GM18858 (cell line): ENCODE measurements around the gene SLC35B4.

Experiments
- ATAC-seq: cut with Tn5 transposase; IDR thresholded peaks from one replicate; pipeline ENCODE4 v1.9.1; 2021; ENCODE audit not compliant: unreplicated experiment

Gene SLC35B4

DNA sequence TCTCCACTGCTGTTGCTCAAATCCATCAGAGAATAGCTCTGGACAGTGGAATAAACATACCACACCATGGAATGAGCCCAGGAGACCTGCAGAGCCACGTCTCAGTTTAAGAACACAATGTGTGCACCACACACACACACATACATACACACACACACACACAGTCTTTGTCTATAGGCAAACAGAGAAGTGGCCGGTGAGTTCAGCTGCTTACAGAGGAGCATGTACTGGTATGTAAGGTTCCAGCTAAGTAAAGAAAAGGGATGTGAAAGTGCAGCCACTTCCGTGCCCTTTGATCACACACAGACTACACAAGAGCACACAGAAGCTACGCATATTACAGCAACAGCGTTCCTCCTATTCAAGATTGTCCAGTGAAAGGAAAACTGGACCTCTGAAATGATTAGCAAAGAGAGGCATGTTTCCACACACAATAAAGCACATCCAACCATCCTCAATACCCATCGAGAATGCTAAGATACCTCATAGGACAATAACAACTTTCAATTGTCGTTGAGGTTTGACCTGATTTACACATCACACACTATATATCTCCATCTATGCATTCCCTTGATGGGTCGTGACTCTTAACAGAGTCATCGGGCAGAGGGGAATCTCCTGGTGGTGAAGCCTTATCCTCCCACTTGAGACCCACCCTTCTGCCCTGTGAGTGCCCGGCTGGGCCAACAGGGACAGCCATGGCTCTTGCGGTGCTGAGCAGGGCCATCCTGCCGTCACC, 23.6 kb downstream of the SLC35B4 start:
- peak; percentile 100 for ATAC-seq

DNA sequence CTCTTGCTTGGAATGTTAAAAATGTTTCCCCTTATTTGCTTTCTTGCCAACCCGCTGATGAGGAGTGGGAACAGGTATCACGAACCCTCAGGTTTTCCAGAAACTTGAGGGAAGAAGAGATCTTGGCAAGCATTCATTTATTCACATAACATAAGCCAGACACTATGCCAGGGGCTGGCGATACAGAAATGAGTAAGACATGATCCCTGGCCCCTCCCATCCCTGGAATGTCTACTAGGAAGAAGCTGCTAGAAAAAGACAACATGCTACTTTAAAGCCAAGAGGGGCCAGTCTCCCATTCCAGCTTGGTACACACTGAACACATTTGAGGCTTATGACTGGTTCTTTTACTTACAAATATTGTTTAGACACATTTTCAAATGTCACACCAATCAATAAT, 26.4 kb downstream of the SLC35B4 start:
- no peak for ATAC-seq

DNA sequence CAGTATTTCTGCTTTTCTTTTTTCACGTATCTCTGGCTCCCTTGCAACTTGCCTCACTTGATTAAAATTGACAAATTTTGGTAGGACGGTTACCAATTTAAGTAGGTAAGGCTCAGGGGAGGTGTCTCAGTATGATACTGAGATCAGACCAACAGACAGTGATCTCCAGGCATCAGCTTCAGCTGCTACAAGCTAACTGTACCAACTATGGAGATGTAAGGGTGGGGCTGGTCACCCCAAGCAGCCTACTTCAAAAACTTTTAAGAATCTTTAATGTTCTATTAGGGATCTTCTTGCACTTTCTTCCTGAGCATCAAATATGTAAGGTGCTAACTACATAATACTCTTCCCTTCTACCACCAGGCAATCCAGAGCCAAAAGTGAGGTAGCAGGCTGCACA, 26.9 kb downstream of the SLC35B4 start:
- no peak for ATAC-seq

DNA sequence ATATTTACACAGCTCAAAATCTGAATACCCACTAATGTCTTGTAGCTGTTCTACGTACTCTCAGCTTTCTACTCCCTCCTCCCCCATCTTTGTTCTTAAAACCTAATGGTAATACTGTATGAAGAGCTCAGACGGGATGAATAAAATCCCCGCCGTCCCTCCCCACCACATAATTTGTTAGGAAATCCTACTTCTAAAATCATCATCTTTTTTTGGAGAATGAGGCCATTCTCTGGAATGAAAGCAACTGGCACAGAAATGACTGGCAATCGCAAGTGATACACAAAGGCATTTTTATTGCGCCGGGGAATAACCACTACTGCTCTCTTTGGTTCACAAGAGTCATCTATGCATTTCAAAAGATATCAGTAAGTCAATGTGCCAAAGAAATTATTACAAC, 27.3 kb downstream of the SLC35B4 start:
- no peak for ATAC-seq

DNA sequence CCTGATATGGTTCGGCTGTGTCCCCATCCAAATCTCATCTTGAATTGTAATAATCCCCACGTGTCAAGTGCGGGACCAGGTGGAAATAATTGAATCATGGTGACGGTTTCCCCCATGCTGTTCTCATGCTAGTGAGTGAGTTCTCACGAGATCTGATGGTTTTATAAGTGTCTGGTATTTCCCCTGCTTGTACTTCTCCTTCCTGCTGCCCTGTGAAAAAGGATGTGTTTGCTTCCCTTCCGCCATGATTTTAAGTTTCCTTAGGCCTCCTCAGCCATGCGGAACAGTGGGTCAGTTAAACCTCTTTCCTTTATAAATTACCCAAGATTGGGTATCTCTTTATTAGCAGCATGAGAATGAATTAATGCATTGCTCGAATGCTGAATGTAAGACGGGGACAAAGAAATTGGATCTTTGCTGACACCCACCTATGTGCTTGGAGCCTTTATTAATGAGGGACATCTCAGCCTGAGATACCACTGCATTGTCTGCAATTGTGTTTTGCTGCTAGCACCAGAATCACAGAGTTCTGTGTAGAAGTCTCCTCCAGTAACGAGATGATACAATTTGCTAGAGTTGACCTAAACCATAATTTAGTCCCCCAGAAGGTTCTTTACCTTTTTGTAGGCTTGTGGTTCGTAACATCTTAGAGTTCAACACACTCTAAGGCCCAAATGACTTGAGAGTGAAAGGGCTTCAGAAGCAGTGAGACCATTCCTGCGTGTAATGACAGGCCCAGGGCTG, 28.6 kb downstream of the SLC35B4 start:
- no peak for ATAC-seq

DNA sequence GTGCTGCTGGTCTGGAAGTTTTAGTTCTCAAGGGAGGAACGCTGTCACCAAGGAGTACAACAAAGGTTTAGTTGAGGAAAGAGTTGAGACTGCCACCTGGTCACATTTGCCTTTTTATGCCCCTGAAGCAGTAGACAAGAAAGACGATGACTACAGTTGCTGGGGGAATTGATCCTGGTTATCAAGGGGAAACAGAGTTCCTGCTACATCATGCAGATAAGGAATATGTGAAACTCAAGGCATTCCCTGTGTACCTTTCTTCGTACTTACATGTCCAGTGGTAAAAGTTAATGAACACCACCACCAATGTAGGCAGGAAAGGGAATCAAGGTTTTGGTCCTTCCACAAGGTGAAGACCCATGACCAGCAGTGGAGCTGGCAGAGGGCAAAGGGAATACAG, 31.8 kb downstream of the SLC35B4 start:
- no peak for ATAC-seq

DNA sequence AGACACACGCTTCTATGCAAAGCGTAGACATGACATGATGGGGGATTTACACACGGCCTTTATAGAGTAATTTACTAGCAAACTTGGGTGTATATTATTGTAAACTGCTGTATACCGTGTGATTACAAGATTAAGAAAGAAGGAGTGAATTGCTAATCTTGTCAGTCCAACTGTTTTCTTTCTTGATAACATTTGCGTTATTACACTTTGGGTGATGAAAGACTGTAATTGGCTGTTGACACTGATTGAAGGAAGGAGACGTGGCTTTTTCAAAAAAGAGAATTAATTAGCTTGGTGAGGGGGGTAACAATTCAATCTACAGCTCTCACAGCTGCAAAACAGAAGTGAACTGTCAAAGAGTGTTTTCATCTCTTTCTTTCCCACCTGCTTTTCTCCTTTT, 32.7 kb downstream of the SLC35B4 start:
- no peak for ATAC-seq

DNA sequence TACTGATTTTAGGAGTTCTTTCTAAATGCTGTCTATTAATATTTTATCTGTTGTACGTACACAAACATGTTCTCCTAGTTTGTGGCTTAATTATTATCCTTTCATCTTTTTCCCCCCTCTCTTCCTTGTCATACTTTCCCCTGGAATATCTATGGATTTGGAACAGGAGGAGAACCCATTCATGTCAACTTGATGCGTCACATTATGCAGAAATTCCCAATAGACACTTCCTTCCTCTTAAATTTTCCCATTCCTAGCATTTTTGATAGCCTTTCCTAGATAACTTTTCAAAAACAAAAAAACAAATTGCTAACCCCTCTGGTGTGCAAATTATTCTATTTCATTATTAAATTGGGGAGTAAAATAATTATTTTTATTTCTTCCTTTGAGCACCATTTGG, 36.2 kb downstream of the SLC35B4 start:
- no peak for ATAC-seq

DNA sequence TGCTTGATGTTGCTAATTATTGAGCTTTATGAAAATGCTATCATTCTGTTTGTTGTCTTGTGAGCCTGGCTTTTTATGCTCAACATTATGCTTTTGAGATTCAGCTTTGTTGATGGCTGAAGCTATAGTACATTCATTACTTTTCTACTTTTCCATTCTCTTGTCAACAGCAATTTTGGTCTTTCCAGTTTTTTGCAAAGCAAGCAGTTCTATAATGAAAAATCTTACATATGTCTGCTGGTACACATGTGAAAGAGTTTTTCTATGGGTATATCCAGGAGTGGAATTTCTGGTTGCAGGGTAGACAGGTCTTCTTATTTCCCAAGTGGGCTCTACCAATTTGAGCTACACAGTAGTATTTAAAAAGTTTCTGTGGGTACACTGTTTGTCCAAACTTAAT, 36.8 kb downstream of the SLC35B4 start:
- no peak for ATAC-seq

DNA sequence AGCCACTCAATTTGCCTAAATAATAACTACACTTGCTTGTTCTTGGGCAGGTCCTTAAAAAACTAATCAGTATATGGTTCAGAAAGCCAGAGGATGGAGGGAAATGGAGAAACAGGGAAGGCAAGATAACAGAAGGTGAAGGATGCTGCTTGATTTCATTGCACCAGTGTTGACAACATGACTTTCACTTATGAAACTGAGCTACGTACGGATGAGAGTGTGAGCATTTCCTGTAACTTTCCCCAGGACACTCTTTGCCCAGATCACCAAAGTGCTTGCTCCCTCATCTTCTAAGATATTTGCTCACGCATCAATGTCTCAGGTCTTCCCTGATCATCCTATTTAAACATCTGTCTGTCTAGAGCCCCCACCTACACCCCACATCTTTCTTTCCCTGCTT, 37.4 kb downstream of the SLC35B4 start:
- no peak for ATAC-seq

DNA sequence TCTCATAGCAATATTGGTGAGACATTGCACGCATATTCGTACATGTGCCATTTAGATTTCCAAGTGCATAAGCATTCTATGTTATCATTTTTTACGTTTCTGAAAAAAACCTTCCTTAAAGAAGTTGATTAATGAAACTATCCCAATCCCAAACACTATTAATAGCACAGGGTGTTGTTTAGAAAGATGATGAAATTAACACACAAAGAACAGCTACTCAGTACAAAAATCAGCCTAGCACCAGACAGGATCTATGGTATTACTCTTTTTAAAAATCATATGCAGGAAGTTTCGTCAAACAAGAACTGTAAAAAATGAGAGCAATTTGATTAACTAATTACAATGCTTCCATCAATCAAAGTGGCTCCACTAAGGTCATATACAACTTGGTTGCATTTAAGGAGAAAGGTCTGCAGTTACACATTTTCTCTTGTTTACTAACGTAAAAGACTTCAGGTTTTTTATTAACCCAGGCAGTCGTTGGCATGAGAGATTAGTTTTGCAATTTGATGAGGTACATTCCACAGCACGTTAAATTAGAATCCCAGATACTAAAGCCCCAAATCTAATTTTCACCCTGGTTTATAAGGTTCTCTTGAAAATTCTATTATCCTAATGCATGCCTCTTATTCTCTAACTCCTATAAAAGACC, 38.1 kb downstream of the SLC35B4 start:
- no peak for ATAC-seq

DNA sequence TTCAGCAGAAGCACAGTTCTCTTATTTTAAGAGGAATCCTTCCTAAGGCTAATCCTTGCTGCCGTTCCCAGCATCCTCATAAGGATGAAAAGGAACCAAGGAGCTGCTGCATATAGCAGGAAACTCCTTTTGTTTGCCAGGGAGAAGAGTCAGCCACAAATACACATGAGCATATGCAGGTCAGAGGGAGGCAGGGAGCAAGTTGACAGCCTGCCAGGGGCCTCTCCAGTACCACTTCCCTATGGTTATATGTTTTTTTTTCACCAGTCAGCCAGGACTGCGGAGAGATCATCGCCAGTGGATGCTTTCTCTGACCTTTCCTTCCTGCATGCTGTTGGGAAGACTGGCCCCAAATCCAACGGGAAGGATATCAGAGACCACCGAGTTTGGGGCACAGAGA, 39.8 kb downstream of the SLC35B4 start:
- no peak for ATAC-seq

DNA sequence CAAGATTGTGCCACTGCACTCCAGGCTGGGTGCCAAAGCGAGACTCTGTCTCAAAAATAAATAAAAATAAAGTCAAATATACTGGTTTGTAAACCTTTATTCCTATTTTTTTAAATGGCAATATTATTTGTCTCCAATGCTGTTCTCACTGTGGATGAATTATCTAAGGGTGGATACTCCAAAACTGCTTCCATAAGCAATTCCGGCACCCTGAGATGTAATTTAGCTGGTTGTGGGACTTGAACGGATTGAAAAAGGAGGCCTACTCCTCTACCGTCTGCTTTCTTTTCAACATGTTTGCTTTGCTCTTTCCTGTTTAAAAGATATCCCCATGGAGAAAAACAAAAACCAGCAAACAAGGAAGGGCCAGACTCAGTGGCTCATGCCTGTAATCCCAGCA, 54.4 kb downstream of the SLC35B4 start:
- ATAC-seq = no peak

DNA sequence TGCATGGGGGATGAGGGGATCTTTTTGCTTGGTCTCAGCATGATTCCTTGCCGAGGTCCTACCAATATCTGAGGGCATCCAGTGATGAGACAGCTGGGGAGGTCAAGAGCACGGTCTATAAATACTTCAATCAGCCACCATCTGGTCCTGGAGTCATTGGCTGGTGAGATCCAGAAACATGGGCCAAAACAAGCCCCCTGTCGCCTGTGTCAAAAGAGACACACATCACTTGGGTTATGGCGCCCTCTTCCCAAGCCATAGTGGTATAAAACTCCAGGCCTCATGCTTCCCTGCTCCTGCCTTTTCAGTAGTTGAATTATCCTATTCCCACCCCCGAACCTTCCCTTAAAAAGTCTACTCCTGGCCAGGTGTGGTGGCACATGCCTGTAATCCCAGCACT, 60.9 kb downstream of the SLC35B4 start:
- ATAC-seq = no peak

DNA sequence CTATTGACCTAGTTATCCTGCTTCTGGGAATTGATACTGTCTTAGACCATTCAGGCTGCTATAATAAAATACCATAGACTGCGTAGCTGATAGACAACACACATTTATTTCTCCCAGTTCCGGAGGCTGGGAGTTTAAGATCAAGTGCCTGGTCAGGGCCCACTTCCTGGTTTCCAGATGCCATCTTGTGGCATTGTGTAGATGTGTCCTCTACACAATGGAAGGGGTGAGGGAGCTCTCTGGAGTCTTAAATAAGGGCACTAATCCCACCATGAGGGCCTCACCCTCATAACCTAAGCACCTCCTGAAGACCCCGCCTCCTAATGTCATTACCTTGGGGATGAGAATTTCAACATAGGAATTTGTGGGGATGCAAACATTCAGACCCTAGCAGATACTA, 62.4 kb downstream of the SLC35B4 start:
- ATAC-seq = no peak

DNA sequence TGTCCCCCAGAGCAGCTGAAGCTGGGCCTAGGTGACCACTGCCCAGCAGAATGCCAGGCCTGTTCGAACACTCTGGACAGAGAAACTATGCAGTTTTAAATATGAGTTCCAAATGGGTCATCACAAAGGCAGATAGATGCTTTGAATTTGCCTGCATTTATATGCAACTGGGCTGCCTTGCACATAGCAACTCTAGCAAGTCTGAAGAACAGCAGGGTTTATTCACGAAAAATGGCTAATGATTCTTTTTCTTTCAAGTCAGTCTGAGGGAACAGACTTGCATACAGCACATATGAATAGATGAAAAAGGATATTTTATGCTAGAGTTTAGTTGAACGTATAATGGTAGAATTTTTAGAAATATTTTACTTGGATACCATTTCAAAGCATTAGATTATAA, 68.5 kb downstream of the SLC35B4 start:
- ATAC-seq = no peak

DNA sequence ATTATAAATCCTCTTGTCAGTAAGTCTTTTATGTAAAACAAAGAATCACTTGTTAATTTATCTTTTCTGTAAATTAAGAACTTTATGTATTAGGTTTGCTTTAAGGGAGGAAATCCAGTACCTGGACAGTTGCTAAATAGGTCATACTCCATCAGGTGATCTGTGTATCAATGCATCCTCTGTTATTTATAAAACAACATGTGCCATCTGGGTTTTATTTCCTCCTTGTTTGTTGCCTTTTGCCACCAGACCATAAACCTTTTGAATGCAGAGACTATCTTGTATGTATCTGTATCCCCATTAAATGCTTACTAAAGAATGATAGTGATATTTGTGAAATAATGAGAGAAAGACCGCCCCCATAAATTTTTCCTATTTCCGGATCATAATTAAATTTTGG, 70.0 kb downstream of the SLC35B4 start:
- no peak for ATAC-seq

DNA sequence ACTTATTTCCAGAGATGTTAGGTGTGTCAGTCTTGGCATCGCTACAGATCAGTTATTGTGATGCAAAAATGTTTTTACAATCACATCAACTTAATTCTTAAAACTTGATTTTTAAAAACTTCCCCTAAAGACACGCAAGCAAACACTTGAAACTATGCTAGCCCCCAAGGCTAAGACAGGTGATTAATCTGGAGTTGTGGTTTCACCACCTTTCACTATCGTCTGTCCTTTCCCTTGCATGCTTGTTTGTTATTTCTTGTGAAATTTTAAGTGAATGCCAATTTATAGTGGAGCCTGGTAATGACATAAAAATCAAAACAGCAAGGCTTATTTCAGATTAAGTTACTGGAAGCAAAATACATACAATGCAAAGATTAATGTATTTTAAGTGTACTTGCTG, 70.4 kb downstream of the SLC35B4 start:
- no peak for ATAC-seq

DNA sequence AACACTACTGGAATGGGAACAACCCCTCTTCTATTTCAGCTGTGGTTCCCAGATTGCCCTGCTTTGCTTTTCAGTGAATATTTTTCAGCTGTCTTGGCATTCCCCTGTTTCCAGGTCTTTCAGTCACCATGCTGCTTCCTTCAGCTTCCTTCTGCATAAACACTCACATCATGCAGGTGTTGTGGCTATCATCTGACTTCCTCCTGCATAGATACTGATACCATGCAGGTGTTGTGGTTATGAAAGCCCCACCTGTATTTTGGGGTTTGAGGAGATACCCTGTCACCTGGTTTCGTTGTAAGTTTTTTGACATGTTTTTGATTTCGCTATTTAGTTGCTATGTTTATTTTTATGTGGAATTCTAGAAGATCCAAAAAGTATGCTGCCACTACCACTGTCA, 71.5 kb downstream of the SLC35B4 start:
- ATAC-seq = no peak
